Muscle of arm (tissue), 12 donors: ENCODE results near the gene CSTB. TPM values are rescaled to one million over a fixed set of nuclear protein-coding genes. Genes with fewer than 3 reads are reported as not detected.

Source experiments
- DNase-seq: peaks from one replicate; pipeline ENCODE4 v3.0.0-alpha.2; 2013
- polyA plus RNA-seq, 12 donors: library from polyadenylated mRNA; unstranded; fragments of 120-200 nt; gene quantifications; one replicate each; pipeline ENCODE4 v1.2.1, GENCODE V29; 2013; ENCODE audit not compliant: insufficient read length in 12 of 12

Gene CSTB
- polyA plus RNA-seq, 12 donors, result 15.5 to 44.9 (median 20.9) TPM; not detected in 1

- DNase-seq, result no peak
Measured at GRCh38 chr21:43812957-43813655, 37.0 kb upstream of the CSTB start.

GRCh38 chr21:43812139-43812821 lies 36.2 kb upstream of the CSTB start:
- DNase-seq, result no peak

DNA sequence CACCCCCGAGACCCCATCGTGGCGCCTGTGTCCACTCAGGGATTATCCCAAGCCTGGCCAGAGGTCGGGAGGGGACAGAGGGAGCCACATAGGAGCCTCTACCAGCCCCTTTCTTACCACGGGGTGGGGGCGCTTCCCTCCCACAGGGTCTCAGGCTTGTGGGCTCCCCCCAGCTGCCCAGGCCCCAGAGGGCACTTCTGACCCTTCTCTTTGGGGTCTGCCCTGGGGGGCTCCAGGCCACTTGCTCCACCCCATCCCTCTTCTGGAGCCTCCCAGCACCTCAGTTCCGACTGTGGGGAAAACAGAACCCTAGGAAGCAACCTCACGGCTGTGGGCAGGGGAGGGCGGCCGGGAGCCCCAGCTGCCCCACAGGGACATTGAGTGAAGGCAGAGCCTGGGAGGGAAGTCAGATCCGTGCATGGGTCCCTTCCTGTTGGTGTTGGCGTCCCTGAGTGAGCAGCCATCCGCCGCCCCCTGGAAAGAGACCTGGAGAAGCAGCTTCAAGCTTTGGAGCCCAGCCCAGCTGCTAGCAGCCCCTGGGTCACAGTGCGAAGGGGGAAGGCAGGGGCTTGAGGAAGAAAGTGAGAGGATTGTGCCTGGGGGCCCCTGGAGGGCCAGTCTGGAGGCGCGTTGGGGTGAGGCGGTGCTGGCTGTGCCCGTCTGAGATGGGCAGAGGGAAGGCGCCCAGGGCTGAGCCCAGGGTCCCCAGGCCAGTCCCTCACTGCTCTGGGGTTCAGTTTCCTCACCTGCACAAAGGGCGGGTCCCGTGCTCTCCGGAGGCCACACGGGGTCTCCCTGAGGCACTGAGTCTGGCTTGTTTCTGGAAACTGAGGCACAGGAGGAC lies 35.4 kb upstream of the CSTB start:
- no peak for DNase-seq

- peak; percentile 69 for DNase-seq
Measured at GRCh38 chr21:43810505-43811261, 34.6 kb upstream of the CSTB start.

DNA sequence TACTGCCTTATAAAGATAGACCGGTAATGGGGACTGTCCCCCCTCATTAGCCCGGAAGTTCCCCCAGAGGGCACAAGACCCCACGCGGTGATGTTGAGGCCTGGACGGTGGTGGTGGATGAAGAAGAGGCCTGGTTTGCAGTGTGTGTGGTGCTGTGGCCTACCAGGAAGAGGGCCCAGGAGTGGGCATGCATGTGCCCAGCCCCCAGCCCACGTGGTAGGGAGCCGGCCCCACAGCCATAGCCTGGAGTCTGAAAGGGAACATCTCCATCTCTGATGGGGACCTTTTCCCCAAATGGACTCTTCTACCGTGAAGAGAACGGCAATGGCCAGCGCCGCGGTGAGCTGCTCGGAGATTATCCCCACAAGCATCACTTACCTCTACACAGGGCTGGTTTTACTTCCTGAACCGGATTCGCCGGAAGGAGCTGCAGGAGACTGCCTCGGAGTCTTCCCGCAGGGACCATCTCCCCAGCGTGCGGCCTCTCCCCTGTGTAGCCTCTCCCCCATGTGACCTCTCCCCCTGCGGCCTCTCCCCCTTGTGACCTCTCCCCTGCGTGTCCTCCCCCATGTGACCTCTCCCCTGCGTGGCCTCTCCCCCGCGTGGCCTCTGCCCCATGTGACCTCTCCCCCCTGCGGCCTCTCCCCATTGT lies 33.9 kb upstream of the CSTB start:
- DNase-seq, result no peak

- no peak for DNase-seq
Measured at GRCh38 chr21:43809346-43809799, 33.3 kb upstream of the CSTB start.

DNA sequence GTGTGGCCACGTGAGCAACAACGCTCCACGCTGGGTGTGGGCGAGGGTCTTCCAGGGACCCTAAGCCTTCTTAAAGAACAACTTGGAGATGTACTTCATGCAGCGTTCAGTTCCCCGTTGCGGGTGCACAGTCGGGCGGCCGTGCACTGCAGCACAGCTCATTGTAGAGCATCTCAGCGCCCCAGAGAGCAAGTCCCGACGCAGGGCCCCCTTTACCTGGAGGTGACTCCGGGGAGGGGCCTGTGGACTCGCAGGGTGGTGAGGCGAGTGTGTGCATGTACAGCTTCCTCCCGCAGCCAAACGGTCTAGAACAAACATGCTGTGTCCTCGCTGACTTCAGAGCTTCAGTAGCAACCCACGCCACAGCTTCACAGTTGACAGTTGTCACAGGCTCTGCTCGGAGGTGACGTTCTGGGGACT lies 32.7 kb upstream of the CSTB start:
- DNase-seq, result no peak

DNA sequence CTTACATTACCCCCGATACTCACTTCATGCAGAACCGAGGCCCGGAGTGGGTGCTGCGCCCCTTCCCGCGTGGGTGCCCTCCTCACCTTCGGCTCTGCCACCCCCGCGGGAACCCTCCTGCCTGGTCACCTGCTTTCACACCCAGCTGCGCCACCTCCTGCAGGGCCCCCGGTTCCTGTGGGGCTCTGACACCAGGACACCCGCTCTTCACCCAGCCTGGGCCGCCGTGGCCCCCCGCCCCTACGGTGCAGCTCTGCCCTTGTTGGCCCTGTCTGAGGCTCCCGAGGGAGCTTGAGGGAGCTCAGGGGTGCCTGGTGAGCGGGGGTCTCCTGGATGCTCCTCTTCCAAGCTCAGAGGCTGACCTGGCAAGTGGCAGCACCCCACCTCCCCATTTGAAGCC lies 32.3 kb upstream of the CSTB start:
- DNase-seq, result no peak

DNA sequence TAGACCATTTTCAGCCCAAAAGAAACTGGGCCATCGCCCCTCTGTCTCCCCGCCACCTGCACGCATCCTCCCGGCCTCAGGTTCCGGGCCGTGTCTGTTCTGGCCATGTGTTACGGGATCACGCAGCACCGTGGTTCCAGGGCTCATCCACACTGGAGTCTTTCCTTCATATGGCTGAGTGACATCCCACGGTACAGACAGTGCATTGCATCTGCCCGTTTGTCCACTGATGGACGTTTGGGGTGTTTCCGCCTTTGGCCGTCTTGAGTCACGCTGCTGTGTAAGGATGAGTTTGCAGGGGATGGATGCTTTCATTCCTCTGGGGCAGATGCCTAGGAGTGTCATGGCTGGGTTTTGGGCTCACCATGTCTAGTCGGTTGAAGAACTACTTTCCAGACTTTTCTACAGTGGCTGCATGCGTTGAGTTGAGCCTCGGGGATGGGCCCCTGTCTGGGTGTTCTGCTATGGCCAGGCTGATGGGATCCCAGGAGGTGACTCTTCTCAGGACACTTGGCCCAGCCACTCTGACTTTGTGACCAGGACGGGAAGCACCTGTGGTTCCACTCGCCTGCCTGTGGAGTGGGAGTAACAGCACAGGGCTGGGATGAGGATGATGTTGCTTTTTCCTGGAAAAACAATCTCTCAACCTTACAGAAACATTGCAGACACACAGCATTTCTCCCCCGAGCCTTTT lies 30.1 kb upstream of the CSTB start:
- no peak for DNase-seq

DNA sequence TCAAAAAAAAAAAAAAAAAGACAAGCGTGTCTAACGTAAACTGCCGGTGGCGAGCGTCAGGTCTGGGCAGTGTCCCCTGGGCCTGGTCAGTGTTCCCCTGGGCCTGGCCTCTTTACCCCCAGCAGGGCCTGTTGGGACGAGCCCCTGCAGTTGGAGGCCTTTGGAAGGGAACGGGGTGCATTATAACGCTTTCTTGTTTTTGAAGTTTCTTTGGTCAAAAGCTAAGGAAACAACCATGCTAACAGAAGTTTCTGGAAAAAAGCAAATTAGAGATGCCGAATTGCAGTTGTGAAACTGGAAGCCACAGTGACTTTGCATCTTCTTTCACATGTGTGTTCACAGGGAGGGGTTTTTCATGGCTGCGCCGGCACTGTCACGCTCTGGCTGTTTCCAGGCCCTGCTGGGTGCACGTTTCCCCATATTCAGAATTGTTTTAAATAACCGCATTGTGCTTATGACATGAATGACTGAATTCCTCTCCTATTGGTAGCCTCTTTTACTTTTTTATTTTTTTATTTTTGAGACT lies 29.2 kb upstream of the CSTB start:
- no peak for DNase-seq

DNA sequence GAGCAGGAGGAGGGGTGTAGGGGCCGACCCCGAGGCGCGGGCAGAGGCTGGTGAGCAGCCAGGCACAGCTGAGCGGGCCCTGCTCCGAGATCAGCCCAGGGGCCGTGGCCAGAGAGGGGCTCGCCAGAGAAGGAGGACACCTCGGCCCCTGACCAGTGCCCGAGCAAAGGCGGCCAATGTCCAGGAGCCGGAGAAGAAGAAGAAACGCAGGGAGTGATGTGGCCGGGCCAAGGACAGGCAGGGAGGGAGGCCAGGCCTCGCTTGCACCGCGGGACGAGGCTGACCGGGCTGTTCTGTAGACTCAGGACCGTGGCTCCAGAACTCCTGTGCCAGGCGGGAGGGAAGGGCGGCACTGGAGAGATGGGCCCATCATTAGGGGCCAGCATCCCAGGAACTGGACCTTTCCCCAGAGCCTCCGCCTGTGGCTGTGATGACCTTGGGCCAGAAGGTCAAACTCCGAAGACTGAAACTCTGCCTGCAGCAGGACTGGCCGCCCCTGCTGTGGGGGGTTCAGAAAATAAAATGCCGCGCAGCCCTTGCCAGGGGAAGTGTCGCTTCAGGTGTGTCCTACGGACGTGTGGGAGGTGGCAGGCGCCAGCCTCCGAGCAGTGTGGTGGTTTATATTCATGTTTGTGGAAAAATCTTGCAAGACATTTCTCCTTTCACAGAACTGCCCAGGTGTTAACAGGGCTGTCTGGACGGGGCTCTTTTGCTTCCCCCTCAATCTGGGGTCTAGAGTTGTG lies 27.6 kb upstream of the CSTB start:
- DNase-seq, result no peak

GRCh38 chr21:43802713-43803313 lies 26.7 kb upstream of the CSTB start:
- DNase-seq, result no peak

- no peak for DNase-seq
Measured at GRCh38 chr21:43801006-43801783, 25.1 kb upstream of the CSTB start.

DNA sequence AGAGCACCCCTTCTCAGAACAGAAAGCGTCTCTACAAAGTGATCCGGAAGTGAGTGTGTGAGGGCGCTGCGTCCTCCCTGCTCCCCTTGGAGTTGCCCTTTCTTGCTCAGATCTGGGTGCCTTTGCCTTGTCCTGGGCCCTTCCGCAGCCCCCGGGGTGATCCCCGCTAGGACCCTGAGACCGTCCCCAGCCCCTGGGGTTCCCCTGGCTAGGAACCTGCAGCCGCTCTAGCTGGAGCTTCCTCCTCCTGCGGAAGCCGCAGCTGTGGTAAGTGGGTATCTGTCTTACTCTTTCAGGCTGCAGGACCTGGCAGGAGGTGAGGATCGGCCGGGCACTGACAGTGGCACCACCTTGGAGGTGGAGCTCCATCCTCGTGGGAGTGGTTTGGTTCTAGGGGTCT lies 24.5 kb upstream of the CSTB start:
- no peak for DNase-seq

- DNase-seq, result no peak
Measured at GRCh38 chr21:43800124-43800523, 24.0 kb upstream of the CSTB start.

GRCh38 chr21:43799301-43799840 lies 23.3 kb upstream of the CSTB start:
- no peak for DNase-seq

GRCh38 chr21:43797925-43798715 lies 22.0 kb upstream of the CSTB start:
- no peak for DNase-seq
